Liver (tissue), 9 donors: ENCODE data around the gene WDR7. TPM values are rescaled to one million over a fixed set of nuclear protein-coding genes. Genes with fewer than 3 reads are reported as not detected.

Experiments
- DNase-seq: peaks from one replicate; pipeline ENCODE4 v3.0.0-alpha.2; 2017; ENCODE audit warnings: low spot score
- H3K27ac ChIP-seq, 2 donors: one replicate each; pipeline ENCODE4 v1.7.0; 2013; ENCODE audit warnings: inconsistent platforms in 2 of 2, low read length in 2 of 2, control low read depth in 1 of 2, low read depth in 1 of 2, mild to moderate bottlenecking in 1 of 2
- H3K27me3 ChIP-seq, 4 donors: one replicate each; pipeline versions ENCODE4 v1.6.1 to v1.7.0; 2013; ENCODE audit warnings: low read length in 3 of 4, inconsistent platforms in 1 of 4, mild to moderate bottlenecking in 1 of 4, moderate library complexity in 1 of 4; ENCODE audit not compliant: control insufficient read depth in 4 of 4, insufficient read depth in 4 of 4
- H3K36me3 ChIP-seq, 4 donors: one replicate each; pipeline versions ENCODE4 v1.6.1 to v1.7.0; 2013; ENCODE audit warnings: low read length in 3 of 4, mild to moderate bottlenecking in 3 of 4, low read depth in 1 of 4, moderate library complexity in 1 of 4; ENCODE audit not compliant: control insufficient read depth in 4 of 4, insufficient read depth in 3 of 4
- H3K4me1 ChIP-seq, 4 donors: one replicate each; pipeline versions ENCODE4 v1.6.1 to v1.7.0; 2013; ENCODE audit warnings: low read length in 3 of 4, mild to moderate bottlenecking in 3 of 4, moderate library complexity in 1 of 4; ENCODE audit not compliant: control insufficient read depth in 4 of 4, insufficient read depth in 4 of 4
- H3K4me3 ChIP-seq, 3 donors: one replicate each; pipeline versions ENCODE4 v1.6.1 to v1.7.0; 2013; ENCODE audit warnings: low read length in 3 of 3, control low read depth in 1 of 3, low read depth in 1 of 3, mild to moderate bottlenecking in 1 of 3
- H3K9ac ChIP-seq, 2 donors: one replicate each; pipeline ENCODE4 v1.7.0; 2013; ENCODE audit warnings: low read length in 2 of 2, mild to moderate bottlenecking in 2 of 2, moderate library complexity in 2 of 2, control low read depth in 1 of 2, low read depth in 1 of 2
- H3K9me3 ChIP-seq, 4 donors: one replicate each; pipeline versions ENCODE4 v1.6.1 to v1.7.0; 2013; ENCODE audit warnings: low read length in 3 of 4; ENCODE audit not compliant: control insufficient read depth in 4 of 4
- HNF4A ChIP-seq, 2 donors: conservative IDR thresholded peaks; 2 replicates each; pipeline ENCODE4 v1.6.1; 2016; ENCODE audit warnings: antibody characterized with exemption in 2 of 2, mild to moderate bottlenecking in 2 of 2
- JUND ChIP-seq, 2 donors: IDR thresholded peaks; 2 replicates each; pipeline ENCODE4 v1.6.1; 2016; ENCODE audit warnings: antibody characterized with exemption in 2 of 2
- RAD21 ChIP-seq, 2 donors: IDR thresholded peaks; 2 replicates each; pipeline ENCODE4 v1.6.1; 2016; ENCODE audit warnings: antibody characterized with exemption in 2 of 2, mild to moderate bottlenecking in 2 of 2
- REST ChIP-seq: IDR thresholded peaks from 2 replicates; pipeline ENCODE4 v1.6.1; 2016; ENCODE audit warnings: antibody characterized with exemption, mild to moderate bottlenecking
- RXRA ChIP-seq, 2 donors: IDR thresholded peaks; 2 replicates each; pipeline ENCODE4 v1.6.1; 2017 to 2018; ENCODE audit warnings: antibody characterized with exemption in 2 of 2, mild to moderate bottlenecking in 1 of 2
- SP1 ChIP-seq: IDR thresholded peaks from 2 replicates; pipeline ENCODE4 v1.6.1; 2018; ENCODE audit warnings: antibody characterized with exemption, mild to moderate bottlenecking
- TAF1 ChIP-seq: conservative IDR thresholded peaks from 2 replicates; pipeline ENCODE4 v1.6.1; 2016; ENCODE audit warnings: antibody characterized with exemption, mild to moderate bottlenecking
- YY1 ChIP-seq: IDR thresholded peaks from 2 replicates; pipeline ENCODE4 v1.6.1; 2016; ENCODE audit warnings: antibody characterized with exemption, mild to moderate bottlenecking
- ZBTB33 ChIP-seq: IDR thresholded peaks from 2 replicates; pipeline ENCODE4 v1.6.1; 2016; ENCODE audit warnings: antibody characterized with exemption
- WGBS: extraction: QIAGEN DNeasy Blood & Tissue Kit; methylation state at CpG from one replicate; pipeline ENCODE4 v1.1.7; 2013; 5-methylcytosine and 5-hydroxymethylcytosine counted together
- polyA plus RNA-seq, 2 donors: library from polyadenylated mRNA; stranded (reverse) in 1 of 2; unstranded in 1 of 2; fragments of 200-250 nt in 1 of 2; fragments of >200 nt in 1 of 2; fragmentation: Nextera tagmentation in 1 of 2; extraction: Ambion mirVana in 1 of 2; gene quantifications; one replicate each; pipeline versions ENCODE4 v1.2.1 to v1.2.3, GENCODE V29; 2013 to 2015
- total RNA-seq, 2 donors: library from RNA; depleted of rRNA; stranded (reverse); fragments of >200 nt; gene quantifications; one replicate each; pipeline ENCODE4 v1.2.3, GENCODE V29; 2014
- donor health status: healthy.
- donor health status: healthy.
- donor health status: healthy.
- donor health status: healthy.
- donor health status: healthy.

The WDR7 gene
- total and polyA plus RNA-seq, 4 donors, result 4.5 to 26.6 (median 13.2) TPM

- TF ChIP-seq ZBTB33 (no peak), RXRA (IDR thresholded peaks at IDR 0.05) (no peak), RAD21 (IDR thresholded peaks at IDR 0.05) (no peak), HNF4A (conservative IDR thresholded peaks at IDR 0.05) (no peak), SP1 (no peak), REST (no peak)
- Histone ChIP-seq H3K27me3 (no peaks in the 10 kb centered on the region), H3K36me3 (peaks cover 0 to 2% (median under 1%) of the 10 kb centered on the region in 4 donors), H3K27ac (no peak overlapping the region), H3K9me3 (no peaks in the 10 kb centered on the region), H3K4me1 (no peaks in the 10 kb centered on the region), H3K9ac (no peak overlapping the region), H3K4me3 (no peak overlapping the region)
- no peak for DNase-seq
- WGBS, result 98% methylated on average over 3 of the region's 3 CpGs
These were observed 308.0 kb downstream of the WDR7 start for GRCh38 chr18:56959120-56959519.

- TF ChIP-seq ZBTB33 (no peak), TAF1 (no peak)
These were observed 311.2 kb downstream of the WDR7 start for GRCh38 chr18:56962322-56962721.

GRCh38 chr18:56967035-56967434 lies 315.9 kb downstream of the WDR7 start:
- Histone ChIP-seq H3K27me3 (no peaks in the 10 kb centered on the region), H3K36me3 (peaks cover 0 to 2% (median under 1%) of the 10 kb centered on the region in 4 donors), H3K9ac (no peak overlapping the region), H3K27ac (no peak overlapping the region), H3K4me3 (no peak overlapping the region), H3K9me3 (no peaks in the 10 kb centered on the region), H3K4me1 (no peaks in the 10 kb centered on the region)
- 98% methylated on average over 3 of the region's 3 CpGs for WGBS
- DNase-seq, result no peak
- TF ChIP-seq RXRA (IDR thresholded peaks at IDR 0.05) (no peak), JUND (IDR thresholded peaks at IDR 0.05) (no peak), RAD21 (IDR thresholded peaks at IDR 0.05) (no peak), YY1 (no peak), REST (no peak)

More at GRCh38 chr18:56962322-56962721, 311.2 kb downstream of the WDR7 start:
- no peak for DNase-seq
- H3K9ac ChIP-seq, result no peak overlapping the region
- H3K36me3 ChIP-seq, result peaks cover 0 to 2% (median 0%) of the 10 kb centered on the region in 4 donors
- WGBS, result 90% methylated on average over 7 of the region's 7 CpGs
- no peak overlapping the region for H3K27ac ChIP-seq
- H3K27me3 ChIP-seq, result no peaks in the 10 kb centered on the region
- H3K4me1 ChIP-seq, result no peaks in the 10 kb centered on the region
- H3K9me3 ChIP-seq, result no peaks in the 10 kb centered on the region
- H3K4me3 ChIP-seq, result no peak overlapping the region
